HPDE6-E6E7 (cell line): ENCODE measurements around the gene MAT1A.
"Not testable (repeated sequence)": the region's sequence is repeated elsewhere in the genome, so short reads cannot be mapped to it uniquely, and the experiment has no call there.

Experiments
- DNase-seq: peaks from one replicate; pipeline ENCODE4 v3.0.0; 2011; ENCODE audit warnings: missing footprints; ENCODE audit errors: extremely low spot score

MAT1A gene

GRCh38 chr10:80233871-80234270 is 55.6 kb downstream of the MAT1A start:
- DNase-seq, result not testable (repeated sequence)

- not testable (repeated sequence) for DNase-seq
These were observed 62.7 kb downstream of the MAT1A start for GRCh38 chr10:80226723-80227122.

- not testable (repeated sequence) for DNase-seq
These were observed 66.4 kb downstream of the MAT1A start for GRCh38 chr10:80223031-80223419.
